ENCODE results near the gene HEATR5A.

Gene HEATR5A

DNA sequence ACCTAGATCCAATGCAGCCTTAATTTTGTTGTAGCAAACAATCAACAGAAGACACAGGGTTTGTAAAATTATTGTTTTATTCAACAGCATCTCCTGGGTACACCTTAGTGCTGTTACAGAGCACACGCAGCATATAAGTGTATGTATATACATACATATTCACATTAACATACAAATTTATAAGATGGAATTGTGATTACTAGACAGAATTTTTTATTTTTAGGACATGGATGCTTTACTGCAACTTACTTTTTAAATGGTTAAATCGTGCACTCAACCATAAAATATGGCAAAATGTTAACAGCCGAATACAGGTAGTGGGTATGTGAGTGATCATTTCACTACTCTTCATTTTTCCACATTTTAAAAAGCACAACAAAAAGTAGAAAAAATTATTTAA lies 16.6 kb downstream of the HEATR5A start:
- no peak for DNase-seq (ENCODE audit: low read depth)
- TF ChIP-seq, protein P1, sequence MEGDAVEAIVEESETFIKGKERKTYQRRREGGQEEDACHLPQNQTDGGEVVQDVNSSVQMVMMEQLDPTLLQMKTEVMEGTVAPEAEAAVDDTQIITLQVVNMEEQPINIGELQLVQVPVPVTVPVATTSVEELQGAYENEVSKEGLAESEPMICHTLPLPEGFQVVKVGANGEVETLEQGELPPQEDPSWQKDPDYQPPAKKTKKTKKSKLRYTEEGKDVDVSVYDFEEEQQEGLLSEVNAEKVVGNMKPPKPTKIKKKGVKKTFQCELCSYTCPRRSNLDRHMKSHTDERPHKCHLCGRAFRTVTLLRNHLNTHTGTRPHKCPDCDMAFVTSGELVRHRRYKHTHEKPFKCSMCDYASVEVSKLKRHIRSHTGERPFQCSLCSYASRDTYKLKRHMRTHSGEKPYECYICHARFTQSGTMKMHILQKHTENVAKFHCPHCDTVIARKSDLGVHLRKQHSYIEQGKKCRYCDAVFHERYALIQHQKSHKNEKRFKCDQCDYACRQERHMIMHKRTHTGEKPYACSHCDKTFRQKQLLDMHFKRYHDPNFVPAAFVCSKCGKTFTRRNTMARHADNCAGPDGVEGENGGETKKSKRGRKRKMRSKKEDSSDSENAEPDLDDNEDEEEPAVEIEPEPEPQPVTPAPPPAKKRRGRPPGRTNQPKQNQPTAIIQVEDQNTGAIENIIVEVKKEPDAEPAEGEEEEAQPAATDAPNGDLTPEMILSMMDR (IDR thresholded peaks at IDR 0.05; ENCODE audit: insufficient read depth, low read depth, low read length, missing control alignments), result no peak
- no peak overlapping the region for H3K4me3 ChIP-seq (ENCODE audit: low read length)

DNA sequence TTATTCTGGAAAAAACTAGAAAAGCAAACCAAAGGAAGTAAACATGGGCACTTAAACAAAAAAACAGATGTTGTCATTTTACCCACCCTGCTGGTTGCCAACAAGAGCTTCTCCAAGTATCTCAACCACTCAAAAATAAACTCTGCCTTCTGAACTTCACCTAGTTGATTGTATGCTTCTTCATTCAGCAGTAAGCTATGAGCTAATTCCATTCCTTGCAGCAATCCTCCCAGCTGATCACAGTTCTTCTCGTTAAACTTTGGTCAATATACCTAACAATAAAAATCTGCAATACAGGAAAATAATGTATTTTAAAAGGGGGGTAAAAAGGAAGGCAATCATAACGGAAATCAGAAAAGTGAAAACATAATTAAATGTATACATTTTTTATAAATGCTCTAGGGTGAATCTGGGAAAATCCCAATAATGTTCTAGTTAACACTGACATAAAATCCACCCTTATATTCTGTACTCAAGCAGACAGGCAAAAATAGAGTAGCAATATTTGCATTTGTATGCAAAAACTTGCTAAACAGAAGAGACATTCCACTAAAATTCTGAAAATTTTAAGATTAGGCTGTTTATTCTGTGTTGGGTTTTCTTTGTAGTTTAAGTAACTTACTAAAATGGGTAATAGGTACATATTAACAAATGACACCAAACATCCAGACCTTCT lies 17.4 kb downstream of the HEATR5A start:
- no peak overlapping the region for H3K4me3 ChIP-seq (ENCODE audit: low read length)
- DNase-seq (ENCODE audit: low read depth), result no peak
- TF ChIP-seq, protein P1 (IDR thresholded peaks at IDR 0.05; ENCODE audit: insufficient read depth, low read depth, low read length, missing control alignments), result no peak

GRCh38 chr14:31401369-31401932 lies 18.9 kb downstream of the HEATR5A start:
- TF ChIP-seq, protein P1 (IDR thresholded peaks at IDR 0.05; ENCODE audit: insufficient read depth, low read depth, low read length, missing control alignments), result no peak
- H3K4me3 ChIP-seq (ENCODE audit: low read length), result no peak overlapping the region
- DNase-seq (ENCODE audit: low read depth), result no peak

DNA sequence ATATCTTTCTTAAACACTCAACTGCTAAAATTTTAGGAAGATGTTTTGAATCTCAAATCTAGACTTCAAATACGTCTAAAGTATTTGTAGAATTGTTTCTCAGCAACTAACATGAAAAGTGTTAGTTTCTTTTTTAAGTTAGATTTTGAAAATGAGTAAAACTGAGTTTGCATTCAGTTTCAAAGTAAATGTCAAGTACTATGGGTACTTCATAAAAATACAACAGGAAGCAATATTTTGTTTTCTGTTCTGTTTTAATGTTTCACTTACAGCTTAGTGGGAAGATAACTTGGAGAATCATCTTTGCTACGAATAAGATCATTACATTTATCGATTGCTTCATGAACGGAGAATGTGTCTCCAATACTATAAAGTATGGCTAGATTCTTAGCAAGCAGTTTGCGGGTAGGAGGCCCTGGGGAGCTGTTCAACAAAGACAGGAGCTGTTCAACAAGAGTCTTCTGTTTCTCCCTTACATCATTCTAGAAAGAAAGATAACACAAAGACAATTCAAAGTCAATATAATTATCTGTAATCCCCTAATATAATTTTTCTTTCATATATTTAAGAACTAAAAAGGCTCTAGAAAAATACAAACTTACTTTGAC lies 20.2 kb downstream of the HEATR5A start:
- TF ChIP-seq, protein P1 (IDR thresholded peaks at IDR 0.05; ENCODE audit: insufficient read depth, low read depth, low read length, missing control alignments), result no peak
- no peak overlapping the region for H3K4me3 ChIP-seq (ENCODE audit: low read length)
- DNase-seq (ENCODE audit: low read depth), result no peak

DNA sequence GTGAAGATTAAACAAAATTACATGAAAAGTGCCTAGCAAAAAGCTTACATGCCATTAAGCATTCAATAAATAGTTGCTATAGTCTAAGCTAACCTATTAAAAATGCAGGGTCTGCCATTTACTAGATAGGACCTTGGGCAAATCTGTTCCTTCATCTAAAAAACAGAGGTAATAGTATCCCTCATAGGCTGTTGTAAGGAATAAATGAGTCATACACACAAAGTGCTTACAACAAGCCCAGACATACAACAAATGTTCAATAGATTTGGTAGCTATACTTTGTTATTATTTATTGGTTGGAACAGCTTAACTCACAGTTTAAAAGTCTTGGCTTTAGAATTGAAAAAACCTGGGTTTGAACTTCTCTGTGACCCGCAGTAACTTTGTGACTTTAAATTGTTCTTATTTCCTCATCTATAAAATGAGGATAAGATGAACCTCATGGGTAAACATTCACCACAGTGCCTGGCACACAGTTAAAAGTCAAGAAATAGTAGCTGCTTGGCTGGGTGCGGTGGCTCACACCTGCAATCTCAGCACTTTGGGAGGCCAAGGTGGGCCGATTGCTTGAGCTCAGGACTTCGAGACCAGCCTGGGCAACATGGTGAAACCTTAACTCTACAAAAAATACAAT lies 24.7 kb downstream of the HEATR5A start:
- H3K4me3 ChIP-seq (ENCODE audit: low read length), result no peak overlapping the region
- peak; percentile 42 for DNase-seq (ENCODE audit: low read depth)
- TF ChIP-seq, protein P1 (IDR thresholded peaks at IDR 0.05; ENCODE audit: insufficient read depth, low read depth, low read length, missing control alignments), result no peak

- TF ChIP-seq, protein P1 (IDR thresholded peaks at IDR 0.05; ENCODE audit: insufficient read depth, low read depth, low read length, missing control alignments), result no peak
- DNase-seq (ENCODE audit: low read depth), result no peak
- H3K4me3 ChIP-seq (ENCODE audit: low read length), result no peak overlapping the region
Measured at GRCh38 chr14:31395119-31395518, 25.2 kb downstream of the HEATR5A start.
